H9 (cell line): ENCODE data around the gene AATF. TPM values are rescaled to one million over a fixed set of nuclear protein-coding genes. Genes with fewer than 3 reads are reported as not detected.

ENCODE experiments used
- DNase-seq: peaks from one replicate; pipeline ENCODE4 v3.0.0-alpha.2; 2017
- H2AFZ ChIP-seq: one replicate; pipeline ENCODE4 v1.6.1; 2013; ENCODE audit warnings: mild to moderate bottlenecking, low read length, control low read depth, moderate library complexity
- H2AK5ac ChIP-seq: 2 replicates; pipeline ENCODE4 v1.6.1; 2013; ENCODE audit warnings: low read length, control low read depth, mixed read lengths; ENCODE audit not compliant: insufficient read length
- H2BK120ac ChIP-seq: one replicate; pipeline ENCODE4 v1.6.1; 2013; ENCODE audit warnings: low read depth, mild to moderate bottlenecking, low read length, control low read depth, inconsistent platforms; ENCODE audit not compliant: poor library complexity, severe bottlenecking
- H2BK12ac ChIP-seq: 2 replicates; pipeline ENCODE4 v1.6.1; 2013; ENCODE audit warnings: low read length, control low read depth, mixed read lengths, low read depth; ENCODE audit not compliant: insufficient read length
- H2BK15ac ChIP-seq: 2 replicates; pipeline ENCODE4 v1.6.1; 2013; ENCODE audit warnings: low read depth, low read length, control low read depth
- H2BK20ac ChIP-seq: one replicate; pipeline ENCODE4 v1.6.1; 2013; ENCODE audit warnings: low read depth, mild to moderate bottlenecking, low read length, control low read depth, inconsistent platforms; ENCODE audit not compliant: poor library complexity, severe bottlenecking
- H2BK5ac ChIP-seq: 2 replicates; pipeline ENCODE4 v1.6.1; 2013; ENCODE audit warnings: low read length, control low read depth, mixed read lengths; ENCODE audit not compliant: insufficient read length
- H3K14ac ChIP-seq: 2 replicates; pipeline ENCODE4 v1.6.1; 2013; ENCODE audit warnings: low read length, control low read depth; ENCODE audit not compliant: insufficient read depth
- H3K18ac ChIP-seq: 2 replicates; pipeline ENCODE4 v1.6.1; 2013; ENCODE audit warnings: low read depth, mild to moderate bottlenecking, mixed read lengths, low read length, control low read depth; ENCODE audit not compliant: insufficient read length
- H3K23ac ChIP-seq: 2 replicates; pipeline ENCODE4 v1.6.1; 2013; ENCODE audit warnings: low read length, control low read depth, mixed read lengths, low read depth; ENCODE audit not compliant: insufficient read length
- H3K23me2 ChIP-seq: 2 replicates; pipeline ENCODE4 v1.6.1; 2013; ENCODE audit warnings: low read depth, mild to moderate bottlenecking, mixed read lengths, low read length, control low read depth; ENCODE audit not compliant: insufficient read length, poor library complexity, severe bottlenecking
- H3K27ac ChIP-seq: 2 replicates; pipeline ENCODE4 v1.5.1; 2013; ENCODE audit warnings: low read length, control low read depth, mixed read lengths, low read depth; ENCODE audit not compliant: insufficient read length
- H3K27me3 ChIP-seq: 2 replicates; pipeline ENCODE4 v1.6.1; 2013; ENCODE audit warnings: low read length, control low read depth, inconsistent platforms; ENCODE audit not compliant: insufficient read depth
- H3K4ac ChIP-seq: 2 replicates; pipeline ENCODE4 v1.6.1; 2013; ENCODE audit warnings: low read depth, mild to moderate bottlenecking, control low read depth, inconsistent platforms, low read length, moderate library complexity
- H3K4me1 ChIP-seq: 2 replicates; pipeline ENCODE4 v1.6.1; 2013; ENCODE audit warnings: low read length, control low read depth, inconsistent platforms; ENCODE audit not compliant: insufficient read depth
- H3K4me2 ChIP-seq: 2 replicates; pipeline ENCODE4 v1.6.1; 2013; ENCODE audit warnings: low read length, control low read depth, mixed read lengths; ENCODE audit not compliant: insufficient read length, insufficient read depth
- H3K56ac ChIP-seq: 2 replicates; pipeline ENCODE4 v1.6.1; 2013; ENCODE audit warnings: low read depth, mild to moderate bottlenecking, mixed read lengths, low read length, control low read depth; ENCODE audit not compliant: insufficient read length
- H3K79me1 ChIP-seq: 2 replicates; pipeline ENCODE4 v1.6.1; 2013; ENCODE audit warnings: low read depth, mild to moderate bottlenecking, moderate library complexity, low read length, control low read depth, inconsistent platforms; ENCODE audit not compliant: insufficient read depth, poor library complexity, severe bottlenecking
- H3K79me2 ChIP-seq: 2 replicates; pipeline ENCODE4 v1.6.1; 2013; ENCODE audit warnings: low read length, control low read depth, inconsistent platforms; ENCODE audit not compliant: insufficient read depth
- H3K9ac ChIP-seq: 2 replicates; pipeline ENCODE4 v1.6.1; 2013; ENCODE audit warnings: low read length, control low read depth, mixed read lengths; ENCODE audit not compliant: insufficient read length; ENCODE audit errors: extremely low read depth
- H3K9me3 ChIP-seq: one replicate; pipeline ENCODE4 v1.6.1; 2013; ENCODE audit warnings: low read depth, low read length, inconsistent platforms; ENCODE audit not compliant: control insufficient read depth
- H3T11ph ChIP-seq: one replicate; pipeline ENCODE4 v1.6.1; 2013; ENCODE audit warnings: mild to moderate bottlenecking, low read length, control low read depth, inconsistent platforms
- H4K20me1 ChIP-seq: one replicate; pipeline ENCODE4 v1.6.1; 2013; ENCODE audit not compliant: control insufficient read depth, insufficient read length, insufficient read depth
- H4K5ac ChIP-seq: 2 replicates; pipeline ENCODE4 v1.6.1; 2013; ENCODE audit warnings: low read depth, mild to moderate bottlenecking, mixed read lengths, low read length, control low read depth; ENCODE audit not compliant: insufficient read length
- H4K8ac ChIP-seq: replicated peaks from 2 replicates; pipeline ENCODE4 v1.6.1; 2013; ENCODE audit warnings: low read length, control low read depth, mixed read lengths, low read depth; ENCODE audit not compliant: insufficient read length
- H4K91ac ChIP-seq: 2 replicates; pipeline ENCODE4 v1.6.1; 2013; ENCODE audit warnings: low read depth, mild to moderate bottlenecking, moderate library complexity, mixed read lengths, low read length, control low read depth; ENCODE audit not compliant: insufficient read length
- H3K27ac Mint-ChIP-seq, 3 experiments: 2 replicates in 2 of 3; 3 replicates in 1 of 3; pipeline ENCODE4 v1.8.0; 2020 to 2021; ENCODE audit warnings: mixed read lengths in 3 of 3, mild to moderate bottlenecking in 1 of 3, moderate library complexity in 1 of 3
- H3K27me3 Mint-ChIP-seq: 2 replicates; pipeline ENCODE4 v1.8.0; 2021; ENCODE audit warnings: low read depth, mild to moderate bottlenecking, moderate library complexity, mixed read lengths
- H3K36me3 Mint-ChIP-seq, 3 experiments: 2 replicates in 2 of 3; 3 replicates in 1 of 3; pipeline ENCODE4 v1.8.0; 2020 to 2021; ENCODE audit warnings: low read depth in 3 of 3, mixed read lengths in 3 of 3; ENCODE audit not compliant: insufficient read depth in 1 of 3
- H3K4me1 Mint-ChIP-seq, 2 experiments: 2 replicates each; pipeline ENCODE4 v1.8.0; 2020; ENCODE audit warnings: mixed read lengths in 2 of 2
- H3K4me3 Mint-ChIP-seq, 2 experiments: 2 replicates in 1 of 2; 3 replicates in 1 of 2; pipeline ENCODE4 v1.8.0; 2020 to 2021; ENCODE audit warnings: mild to moderate bottlenecking in 2 of 2, mixed read lengths in 2 of 2, moderate library complexity in 1 of 2
- H3K9me3 Mint-ChIP-seq, 2 experiments: 2 replicates in 1 of 2; 3 replicates in 1 of 2; pipeline ENCODE4 v1.8.0; 2020; ENCODE audit warnings: mild to moderate bottlenecking in 2 of 2, mixed read lengths in 2 of 2, moderate library complexity in 1 of 2
- WGBS: extraction: QIAGEN DNeasy Blood & Tissue Kit; methylation state at CpG from one replicate; pipeline ENCODE4 v1.1.7; 2013; ENCODE audit warnings: missing lambda C conversion rate, low lambda C conversion rate, mixed read lengths; ENCODE audit not compliant: insufficient read length; ENCODE audit errors: extremely low coverage; 5-methylcytosine and 5-hydroxymethylcytosine counted together
- total RNA-seq: library from RNA; stranded (reverse); gene quantifications from 2 replicates; pipeline ENCODE4 v1.2.1, GENCODE V29; 2021
- TF ChIP-seq, protein P1 (sequence below): fragments of 200-600 bp; sonication (generic); conservative IDR thresholded peaks from 3 replicates; pipeline ENCODE4 v1.8.0; 2021; ENCODE audit warnings: antibody characterized with exemption, mild to moderate bottlenecking

Gene AATF
- total RNA-seq, 1 experiment from 2014 or later: 69.6 TPM

DNA sequence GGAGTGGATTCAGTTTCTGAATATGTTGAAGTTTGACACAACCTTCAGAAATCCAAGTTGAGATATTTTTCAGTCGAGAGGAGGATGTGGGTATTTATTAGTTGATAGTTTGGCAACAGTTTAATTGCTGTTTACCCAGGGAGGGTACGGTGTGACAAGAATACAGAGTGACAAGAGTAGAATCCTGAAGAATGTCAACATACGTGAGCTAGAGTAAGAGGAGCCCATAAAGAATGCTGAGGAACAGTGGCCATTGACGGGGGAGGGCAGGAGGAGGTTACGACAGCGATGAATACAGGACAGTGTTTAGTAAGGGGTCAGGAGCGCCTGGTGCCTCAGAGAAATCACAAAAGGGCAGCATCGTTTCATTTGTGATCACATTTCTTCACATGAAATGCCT lies 76.5 kb downstream of the AATF start:
- no peak overlapping the region for H2BK12ac ChIP-seq
- no peak overlapping the region for H3K4ac ChIP-seq
- WGBS: no CpG with 5 or more reads among the region's 8 CpGs
- no peak overlapping the region for H3K27ac ChIP-seq
- H2BK20ac ChIP-seq: no peak overlapping the region
- Mint-ChIP-seq H3K36me3 (peaks cover 0 to 7% (median 2%) of the 10 kb centered on the region in 3 experiments; a peak in 4 of 7 replicates), H3K27ac (peak overlapping the region in 1 of 3 experiments; percentile 53; a peak in 2 of 7 replicates), H3K4me1 (peaks cover 11% of the 10 kb centered on the region in 2 experiments), H3K9me3 (no peaks in the 10 kb centered on the region), H3K27me3 (no peaks in the 10 kb centered on the region), H3K4me3 (no peak overlapping the region)
- TF ChIP-seq, protein P1, sequence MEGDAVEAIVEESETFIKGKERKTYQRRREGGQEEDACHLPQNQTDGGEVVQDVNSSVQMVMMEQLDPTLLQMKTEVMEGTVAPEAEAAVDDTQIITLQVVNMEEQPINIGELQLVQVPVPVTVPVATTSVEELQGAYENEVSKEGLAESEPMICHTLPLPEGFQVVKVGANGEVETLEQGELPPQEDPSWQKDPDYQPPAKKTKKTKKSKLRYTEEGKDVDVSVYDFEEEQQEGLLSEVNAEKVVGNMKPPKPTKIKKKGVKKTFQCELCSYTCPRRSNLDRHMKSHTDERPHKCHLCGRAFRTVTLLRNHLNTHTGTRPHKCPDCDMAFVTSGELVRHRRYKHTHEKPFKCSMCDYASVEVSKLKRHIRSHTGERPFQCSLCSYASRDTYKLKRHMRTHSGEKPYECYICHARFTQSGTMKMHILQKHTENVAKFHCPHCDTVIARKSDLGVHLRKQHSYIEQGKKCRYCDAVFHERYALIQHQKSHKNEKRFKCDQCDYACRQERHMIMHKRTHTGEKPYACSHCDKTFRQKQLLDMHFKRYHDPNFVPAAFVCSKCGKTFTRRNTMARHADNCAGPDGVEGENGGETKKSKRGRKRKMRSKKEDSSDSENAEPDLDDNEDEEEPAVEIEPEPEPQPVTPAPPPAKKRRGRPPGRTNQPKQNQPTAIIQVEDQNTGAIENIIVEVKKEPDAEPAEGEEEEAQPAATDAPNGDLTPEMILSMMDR: no peak
- H2BK5ac ChIP-seq: no peak overlapping the region
- H3K79me2 ChIP-seq: no peaks in the 10 kb centered on the region
- no peak overlapping the region for H3K56ac ChIP-seq
- H3K27me3 ChIP-seq: no peaks in the 10 kb centered on the region
- H3K23me2 ChIP-seq: no peaks in the 10 kb centered on the region
- H3K23ac ChIP-seq: no peak overlapping the region
- H3K9ac ChIP-seq: no peak overlapping the region
- no peak for DNase-seq
- H3K9me3 ChIP-seq: no peaks in the 10 kb centered on the region
- H4K20me1 ChIP-seq: no peaks in the 10 kb centered on the region
- no peaks in the 10 kb centered on the region for H3K79me1 ChIP-seq
- H2AK5ac ChIP-seq: no peak overlapping the region
- no peak overlapping the region for H3K14ac ChIP-seq
- H2AFZ ChIP-seq: no peak overlapping the region
- no peak overlapping the region for H2BK15ac ChIP-seq
- H3K4me1 ChIP-seq: no peaks in the 10 kb centered on the region
- no peak overlapping the region for H4K91ac ChIP-seq
- no peak overlapping the region for H4K8ac ChIP-seq
- no peak overlapping the region for H4K5ac ChIP-seq
- no peak overlapping the region for H3K18ac ChIP-seq
- H3K4me2 ChIP-seq: no peak overlapping the region
- no peak overlapping the region for H3T11ph ChIP-seq
- no peak overlapping the region for H2BK120ac ChIP-seq
